Naive B cell (primary cell): ENCODE data around the gene AXIN1. TPM values are rescaled to one million over a fixed set of nuclear protein-coding genes. Genes with fewer than 3 reads are reported as not detected.
"Not testable (repeated sequence)": the region's sequence is repeated elsewhere in the genome, so short reads cannot be mapped to it uniquely, and the experiment has no call there.

Source experiments
- ATAC-seq, 2 donors: fragments of 150-1000 bp; cut with Tn5 transposase; 2 replicates each; pipeline ENCODE4 v1.10.0; 2021; ENCODE audit warnings: low read depth in 2 of 2, mild to moderate bottlenecking in 2 of 2, moderate library complexity in 2 of 2
- DNase-seq: peaks from one replicate; pipeline ENCODE4 v3.0.0; 2022
- H3K27ac Mint-ChIP-seq, 6 donors: one replicate each; pipeline ENCODE4 v1.8.0; 2020 to 2022; ENCODE audit warnings: mild to moderate bottlenecking in 6 of 6, mixed read lengths in 6 of 6, moderate library complexity in 5 of 6, inconsistent platforms in 2 of 6
- H3K27me3 Mint-ChIP-seq, 3 donors: one replicate each; pipeline ENCODE4 v1.8.0; 2021 to 2022; ENCODE audit warnings: mixed read lengths in 3 of 3, mild to moderate bottlenecking in 1 of 3
- H3K36me3 Mint-ChIP-seq, 2 donors: one replicate each; pipeline ENCODE4 v1.8.0; 2020 to 2022; ENCODE audit warnings: mixed read lengths in 2 of 2, inconsistent platforms in 1 of 2, mild to moderate bottlenecking in 1 of 2
- H3K4me1 Mint-ChIP-seq, 3 donors: one replicate each; pipeline ENCODE4 v1.8.0; 2020 to 2022; ENCODE audit warnings: mixed read lengths in 3 of 3, inconsistent platforms in 1 of 3, mild to moderate bottlenecking in 1 of 3, moderate library complexity in 1 of 3
- H3K4me3 Mint-ChIP-seq, 8 donors: one replicate each; pipeline ENCODE4 v1.8.0; 2020 to 2022; ENCODE audit warnings: mild to moderate bottlenecking in 8 of 8, mixed read lengths in 8 of 8, moderate library complexity in 8 of 8, inconsistent platforms in 2 of 8
- H3K9me3 Mint-ChIP-seq, 7 donors: one replicate each; pipeline ENCODE4 v1.8.0; 2020 to 2022; ENCODE audit warnings: mixed read lengths in 7 of 7, mild to moderate bottlenecking in 5 of 7, inconsistent platforms in 2 of 7, moderate library complexity in 1 of 7
- polyA plus RNA-seq, 6 donors: library from polyadenylated mRNA; unstranded; fragments of 300-500 nt; fragmentation: Illumina TruSeq; gene quantifications; one replicate each; pipeline ENCODE4 v1.2.3, GENCODE V29; 2021; ENCODE audit warnings: low read depth in 6 of 6

Gene AXIN1
- polyA plus RNA-seq, 6 donors from 2014 or later: 0.93 to 2.7 (median 1.9) TPM

- no peaks in the 10 kb centered on the region for H3K27me3 Mint-ChIP-seq
- no peaks in the 10 kb centered on the region for H3K9me3 Mint-ChIP-seq
- DNase-seq (no peak), ATAC-seq (no peak)
- no peaks in the 10 kb centered on the region for H3K36me3 Mint-ChIP-seq
- no peak overlapping the region for H3K4me3 Mint-ChIP-seq
- H3K4me1 Mint-ChIP-seq: peaks cover 3 to 12% (median 3%) of the 10 kb centered on the region in 3 donors
- no peak overlapping the region for H3K27ac Mint-ChIP-seq
These were observed 36.8 kb upstream of the AXIN1 start for GRCh38 chr16:389352-389751.

- peak overlapping the region in 1 of 8 donors; percentile 64 for H3K4me3 Mint-ChIP-seq
- not testable (repeated sequence) for H3K27me3 Mint-ChIP-seq, H3K36me3 Mint-ChIP-seq, ATAC-seq, H3K9me3 Mint-ChIP-seq, DNase-seq
- H3K4me1 Mint-ChIP-seq: peaks cover 9 to 23% (median 17%) of the 10 kb centered on the region in 3 donors
- H3K27ac Mint-ChIP-seq: peak overlapping the region in 2 of 6 donors; percentile 76 to 88
These were observed 35.5 kb upstream of the AXIN1 start for GRCh38 chr16:387761-388666.

- H3K36me3 Mint-ChIP-seq: no peaks in the 10 kb centered on the region
- no peaks in the 10 kb centered on the region for H3K27me3 Mint-ChIP-seq
- ATAC-seq (no peak), DNase-seq (no peak)
- peaks cover 9 to 28% (median 17%) of the 10 kb centered on the region in 3 donors for H3K4me1 Mint-ChIP-seq
- H3K9me3 Mint-ChIP-seq: no peaks in the 10 kb centered on the region
- peak overlapping the region in 2 of 8 donors; percentile 20 to 64 for H3K4me3 Mint-ChIP-seq
- peak overlapping the region in 2 of 6 donors; percentile 15 to 70 for H3K27ac Mint-ChIP-seq
These were observed 34.2 kb upstream of the AXIN1 start for GRCh38 chr16:386641-387156.

- H3K36me3 Mint-ChIP-seq: no peaks in the 10 kb centered on the region
- H3K27me3 Mint-ChIP-seq: no peaks in the 10 kb centered on the region
- no peaks in the 10 kb centered on the region for H3K9me3 Mint-ChIP-seq
- DNase-seq (peak; percentile 78), ATAC-seq (peak; percentile 61 to 76)
- peak overlapping the region; percentile 67 to 98 (median 96) for H3K27ac Mint-ChIP-seq
- peaks cover 12 to 35% (median 26%) of the 10 kb centered on the region in 3 donors for H3K4me1 Mint-ChIP-seq
- H3K4me3 Mint-ChIP-seq: peak overlapping the region; percentile 70 to 96 (median 96)
These were observed 31.0 kb upstream of the AXIN1 start for GRCh38 chr16:383326-384051.

- Mint-ChIP-seq H3K9me3 (no peaks in the 10 kb centered on the region), H3K27me3 (no peaks in the 10 kb centered on the region), H3K36me3 (no peaks in the 10 kb centered on the region), H3K4me1 (peaks cover 12 to 35% (median 26%) of the 10 kb centered on the region in 3 donors), H3K4me3 (peak within 1 kb of the TSS; percentile 70 to 96 (median 96)), H3K27ac (peak within 1 kb of the TSS; percentile 67 to 98 (median 94))
- DNase-seq: peak; percentile 73
- ATAC-seq: peak; percentile 46 to 60
These were observed 29.5 kb upstream of the AXIN1 start, which contains the start of gene PGAP6 for GRCh38 chr16:381789-382717. Gene PGAP6 (minus strand): TSS chr16:381978. CDS start chr16:381821, 157 bp downstream.

GRCh38 chr16:381012-381788, 28.7 kb upstream of the AXIN1 start:
- no peak for DNase-seq
- Mint-ChIP-seq H3K4me1 (peaks cover 10 to 33% (median 26%) of the 10 kb centered on the region in 3 donors), H3K9me3 (no peaks in the 10 kb centered on the region), H3K27ac (peak overlapping the region in 1 of 6 donors; percentile 89), H3K36me3 (no peaks in the 10 kb centered on the region), H3K27me3 (no peaks in the 10 kb centered on the region), H3K4me3 (peak overlapping the region; percentile 52 to 88 (median 70))
- peak; percentile 14 to 25 for ATAC-seq

- H3K9me3 Mint-ChIP-seq: no peaks in the 10 kb centered on the region
- H3K4me1 Mint-ChIP-seq: peaks cover 9 to 32% (median 26%) of the 10 kb centered on the region in 3 donors
- H3K4me3 Mint-ChIP-seq: peak overlapping the region; percentile 58 to 89 (median 79)
- no peak for DNase-seq
- no peak for ATAC-seq
- no peaks in the 10 kb centered on the region for H3K27me3 Mint-ChIP-seq
- peak overlapping the region in 1 of 6 donors; percentile 89 for H3K27ac Mint-ChIP-seq
- H3K36me3 Mint-ChIP-seq: no peaks in the 10 kb centered on the region
These were observed 28.2 kb upstream of the AXIN1 start for GRCh38 chr16:380762-381011.

GRCh38 chr16:379961-380761, 27.6 kb upstream of the AXIN1 start:
- Mint-ChIP-seq H3K4me1 (peaks cover 9 to 32% (median 26%) of the 10 kb centered on the region in 3 donors), H3K4me3 (peak overlapping the region; percentile 55 to 89 (median 79)), H3K27ac (peak overlapping the region in 4 of 6 donors; percentile 22 to 79 (median 30)), H3K9me3 (no peaks in the 10 kb centered on the region), H3K36me3 (no peaks in the 10 kb centered on the region), H3K27me3 (no peaks in the 10 kb centered on the region)
- no peak for ATAC-seq
- no peak for DNase-seq

- no peak for ATAC-seq
- DNase-seq: no peak
- H3K27ac Mint-ChIP-seq: peak overlapping the region in 2 of 6 donors; percentile 24 to 37
- H3K4me1 Mint-ChIP-seq: peaks cover 9 to 28% (median 23%) of the 10 kb centered on the region in 3 donors
- no peaks in the 10 kb centered on the region for H3K9me3 Mint-ChIP-seq
- H3K36me3 Mint-ChIP-seq: no peaks in the 10 kb centered on the region
- H3K27me3 Mint-ChIP-seq: no peaks in the 10 kb centered on the region
- peak overlapping the region in 4 of 8 donors; percentile 6 to 79 (median 78) for H3K4me3 Mint-ChIP-seq
These were observed 26.8 kb upstream of the AXIN1 start for GRCh38 chr16:379183-379960.

GRCh38 chr16:378821-379182, 26.3 kb upstream of the AXIN1 start:
- Mint-ChIP-seq H3K4me1 (peaks cover 9 to 23% (median 17%) of the 10 kb centered on the region in 3 donors), H3K27ac (no peak overlapping the region), H3K36me3 (no peaks in the 10 kb centered on the region), H3K4me3 (peak overlapping the region in 2 of 8 donors; percentile 25 to 44), H3K27me3 (no peaks in the 10 kb centered on the region), H3K9me3 (no peaks in the 10 kb centered on the region)
- no peak for ATAC-seq
- no peak for DNase-seq
